Measurements from ENCODE around the gene FSCN2.

- TF ChIP-seq CTCF (conservative IDR thresholded peaks at IDR 0.05) (no peak), ZFX (IDR thresholded peaks at IDR 0.05) (no peak)
Observed at GRCh38 chr17:81550830-81551457, 22.8 kb downstream of the FSCN2 start.
